ENCODE data around the gene KRT16.

DNA sequence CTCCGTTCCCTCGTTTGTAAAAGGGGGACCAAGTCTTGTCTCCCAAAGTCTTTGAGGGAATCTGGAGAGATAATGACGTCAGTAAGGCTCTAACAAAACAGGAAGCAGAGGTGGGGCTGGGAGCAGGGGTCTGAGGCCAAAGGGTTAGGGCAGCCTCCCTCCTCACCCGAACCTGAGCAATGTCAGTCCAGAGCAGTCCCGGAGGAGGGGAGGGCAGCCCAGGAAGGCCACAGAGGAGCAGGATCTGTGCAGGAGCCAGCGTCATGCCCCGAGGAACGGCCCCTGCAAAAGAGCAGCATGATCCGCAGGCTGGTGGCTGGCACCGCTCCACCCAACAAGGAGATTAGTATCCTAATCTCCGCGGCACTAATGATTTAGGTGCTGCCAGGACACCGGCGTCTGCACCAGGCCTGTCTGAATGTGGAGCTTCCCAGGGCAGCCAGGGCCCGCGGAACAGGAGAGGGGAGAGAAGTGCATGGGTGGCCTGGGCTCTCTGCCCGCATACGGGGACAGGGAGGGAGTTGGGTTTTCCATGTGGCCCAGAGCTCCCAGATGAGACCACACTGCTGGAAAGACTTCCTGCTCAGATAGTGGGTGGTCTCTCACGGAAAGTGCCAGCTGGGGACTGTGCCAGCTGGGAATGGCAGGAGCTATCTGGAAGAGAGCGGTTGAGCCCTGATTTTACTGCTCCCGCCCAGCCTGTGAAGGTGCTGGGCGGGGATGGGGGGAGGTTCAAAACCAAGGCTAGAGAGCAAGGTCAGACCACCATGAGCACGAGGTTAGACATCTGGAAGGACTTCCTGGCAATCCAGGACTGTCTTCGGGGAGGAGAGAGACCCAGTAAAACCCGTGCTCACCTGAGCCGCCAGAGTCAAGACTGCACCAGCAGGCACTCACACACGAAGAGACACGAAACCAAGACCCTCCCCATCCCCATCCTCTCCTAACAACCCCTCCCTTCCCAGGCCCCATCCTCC is 22.8 kb upstream of the KRT16 start:
- TF ChIP-seq, protein P1, sequence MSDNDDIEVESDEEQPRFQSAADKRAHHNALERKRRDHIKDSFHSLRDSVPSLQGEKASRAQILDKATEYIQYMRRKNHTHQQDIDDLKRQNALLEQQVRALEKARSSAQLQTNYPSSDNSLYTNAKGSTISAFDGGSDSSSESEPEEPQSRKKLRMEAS (IDR thresholded peaks at IDR 0.05): no peak
- no peak for TF ChIP-seq TAF1 (IDR thresholded peaks at IDR 0.05; ENCODE audit: low read depth)
- TF ChIP-seq RAD21 (IDR thresholded peaks at IDR 0.05; ENCODE audit: low read depth): no peak
- TF ChIP-seq EP300 (IDR thresholded peaks at IDR 0.05; ENCODE audit: borderline replicate concordance): no peak
- no peak for TF ChIP-seq YY1 (IDR thresholded peaks at IDR 0.05; ENCODE audit: low read depth)
- no peak for TF ChIP-seq TCF12 (IDR thresholded peaks at IDR 0.05; ENCODE audit: low read depth)
- no peak for TF ChIP-seq ZBTB7A (IDR thresholded peaks at IDR 0.05; ENCODE audit: low read depth)
- TF ChIP-seq REST (IDR thresholded peaks at IDR 0.05; ENCODE audit: low read depth): no peak
- no peak for TF ChIP-seq CEBPB (IDR thresholded peaks at IDR 0.05)
